A673 (cell line): ENCODE measurements around the gene NAXD. TPM values are rescaled to one million over a fixed set of nuclear protein-coding genes. Genes with fewer than 3 reads are reported as not detected.
"Not testable (repeated sequence)": the region's sequence is repeated elsewhere in the genome, so short reads cannot be mapped to it uniquely, and the experiment has no call there.

Experiments used
- BruUV-seq: library from RNA; stranded (reverse); fragments of 400-500 nt; replicated peaks from 2 replicates; lab custom pipeline; 2021; lab: Mats Ljungman, UMichigan
- CTCF ChIA-PET: fragments of 300-600 bp; sonication (Branson Sonifier 250); formaldehyde crosslinking; loops from one replicate; lab custom pipeline; 2022; ENCODE audit warnings: antibody characterized with exemption; lab: Charles Lee
- POLR2A ChIA-PET: fragments of 300-600 bp; sonication (Branson Sonifier 250); formaldehyde crosslinking; loops from one replicate; lab custom pipeline; 2022; ENCODE audit warnings: antibody characterized with exemption; ENCODE audit not compliant: low non-redundant PET; lab: Charles Lee
- DNase-seq: peaks from one replicate; pipeline ENCODE4 v3.0.0-alpha.2; 2015; ENCODE audit warnings: low spot score
- H3K27ac ChIP-seq: fragments of 200-600 bp; sonication (generic); 2 replicates; pipeline ENCODE4 v1.5.1; 2016; ENCODE audit warnings: mixed run types, low read depth, mild to moderate bottlenecking, mixed read lengths, antibody characterized with exemption, low read length; ENCODE audit not compliant: poor library complexity, severe bottlenecking
- H3K27me3 ChIP-seq: fragments of 200-600 bp; sonication (generic); replicated peaks from 2 replicates; pipeline ENCODE4 v1.6.1; 2017; ENCODE audit warnings: mixed run types, low read depth, mild to moderate bottlenecking, mixed read lengths, antibody characterized with exemption, low read length; ENCODE audit not compliant: insufficient read depth, poor library complexity
- H3K36me3 ChIP-seq: fragments of 200-600 bp; sonication (generic); 2 replicates; pipeline ENCODE4 v1.6.1; 2016; ENCODE audit warnings: mixed run types, mild to moderate bottlenecking, mixed read lengths, antibody characterized with exemption, low read length; ENCODE audit not compliant: insufficient read depth, poor library complexity, severe bottlenecking
- H3K4me1 ChIP-seq: fragments of 200-600 bp; sonication (generic); 2 replicates; pipeline ENCODE4 v1.6.1; 2017; ENCODE audit warnings: mixed run types, mild to moderate bottlenecking, mixed read lengths, antibody characterized with exemption, low read length; ENCODE audit not compliant: insufficient read depth, poor library complexity, severe bottlenecking
- H3K4me3 ChIP-seq: fragments of 200-600 bp; sonication (generic); 2 replicates; pipeline ENCODE4 v1.5.1; 2016; ENCODE audit warnings: low read depth, mixed run types, mild to moderate bottlenecking, mixed read lengths, low read length; ENCODE audit not compliant: poor library complexity, severe bottlenecking
- H3K9me3 ChIP-seq: fragments of 200-600 bp; sonication (generic); 2 replicates; pipeline ENCODE4 v1.6.1; 2016; ENCODE audit warnings: mixed run types, low read depth, mild to moderate bottlenecking, mixed read lengths, antibody characterized with exemption, low read length; ENCODE audit not compliant: poor library complexity, severe bottlenecking
- EZH2 ChIP-seq: fragments of 200-600 bp; sonication (generic); IDR thresholded peaks from 2 replicates; pipeline ENCODE4 v1.6.1; 2017; ENCODE audit warnings: borderline replicate concordance, low read depth, mild to moderate bottlenecking, mixed read lengths, antibody characterized with exemption, low read length; ENCODE audit not compliant: poor library complexity, severe bottlenecking
- intact Hi-C: fragments of 100-400 bp; cut with micrococcal nuclease; formaldehyde crosslinking; loops from one replicate; pipeline ENCODE4 v1.10.0; 2022; ENCODE audit not compliant: unreplicated experiment
- total RNA-seq: library from RNA; stranded (reverse); gene quantifications from 2 replicates; pipeline ENCODE4 v1.2.3, GENCODE V29; 2021
- TF ChIP-seq, protein P1 (sequence below): fragments of 300-800, 200-600 bp; sonication (generic); conservative IDR thresholded peaks from 2 replicates; pipeline ENCODE4 v1.5.1; 2017; ENCODE audit warnings: low read depth, mild to moderate bottlenecking, antibody characterized with exemption, low read length, moderate library complexity, mixed read lengths

The NAXD gene
- total RNA-seq, 1 experiment from 2014 or later, result 27.9 TPM

DNA sequence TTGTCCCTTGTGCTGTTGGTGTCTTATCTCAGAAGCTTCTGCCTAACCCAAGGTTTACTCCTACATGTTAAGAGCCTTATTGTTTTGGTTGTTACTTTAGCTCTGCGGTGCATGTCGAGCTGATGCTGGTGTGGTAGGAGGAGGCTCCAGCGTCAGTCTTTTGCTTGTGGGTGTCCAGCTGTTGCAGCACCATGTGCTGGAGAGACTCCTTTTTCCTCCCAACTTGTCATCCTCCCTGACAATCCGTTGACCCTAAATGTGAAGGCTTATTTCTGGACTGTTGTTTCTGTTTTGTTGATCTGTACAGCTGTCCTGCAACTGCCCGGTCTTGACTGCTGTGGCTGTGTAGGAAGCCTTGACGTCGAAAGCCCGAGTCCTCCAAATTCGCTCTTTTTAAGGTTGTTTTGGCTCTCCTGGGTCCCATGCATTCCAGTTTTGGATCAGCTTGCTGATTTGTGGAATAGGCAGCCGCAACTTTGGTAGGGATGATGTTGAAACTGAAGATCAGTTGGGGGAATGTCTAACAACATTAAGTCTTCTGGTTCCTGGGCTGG, 15.3 kb downstream of the NAXD start:
- no TSS peak for BruUV-seq
- TF ChIP-seq, protein P1, sequence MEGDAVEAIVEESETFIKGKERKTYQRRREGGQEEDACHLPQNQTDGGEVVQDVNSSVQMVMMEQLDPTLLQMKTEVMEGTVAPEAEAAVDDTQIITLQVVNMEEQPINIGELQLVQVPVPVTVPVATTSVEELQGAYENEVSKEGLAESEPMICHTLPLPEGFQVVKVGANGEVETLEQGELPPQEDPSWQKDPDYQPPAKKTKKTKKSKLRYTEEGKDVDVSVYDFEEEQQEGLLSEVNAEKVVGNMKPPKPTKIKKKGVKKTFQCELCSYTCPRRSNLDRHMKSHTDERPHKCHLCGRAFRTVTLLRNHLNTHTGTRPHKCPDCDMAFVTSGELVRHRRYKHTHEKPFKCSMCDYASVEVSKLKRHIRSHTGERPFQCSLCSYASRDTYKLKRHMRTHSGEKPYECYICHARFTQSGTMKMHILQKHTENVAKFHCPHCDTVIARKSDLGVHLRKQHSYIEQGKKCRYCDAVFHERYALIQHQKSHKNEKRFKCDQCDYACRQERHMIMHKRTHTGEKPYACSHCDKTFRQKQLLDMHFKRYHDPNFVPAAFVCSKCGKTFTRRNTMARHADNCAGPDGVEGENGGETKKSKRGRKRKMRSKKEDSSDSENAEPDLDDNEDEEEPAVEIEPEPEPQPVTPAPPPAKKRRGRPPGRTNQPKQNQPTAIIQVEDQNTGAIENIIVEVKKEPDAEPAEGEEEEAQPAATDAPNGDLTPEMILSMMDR, result no peak
- TF ChIP-seq EZH2, result no peak
- no peak overlapping the region for H3K4me3 ChIP-seq
- no peaks in the 10 kb centered on the region for H3K9me3 ChIP-seq
- H3K27ac ChIP-seq, result no peak overlapping the region
- intact Hi-C loops, result no loop called here
- DNase-seq, result no peak
- no peaks in the 10 kb centered on the region for H3K27me3 ChIP-seq
- CTCF ChIA-PET, result no interaction called here
- H3K36me3 ChIP-seq, result peaks cover 12% of the 10 kb centered on the region
- peaks cover 10% of the 10 kb centered on the region for H3K4me1 ChIP-seq
- POLR2A ChIA-PET, result no interaction called here

DNA sequence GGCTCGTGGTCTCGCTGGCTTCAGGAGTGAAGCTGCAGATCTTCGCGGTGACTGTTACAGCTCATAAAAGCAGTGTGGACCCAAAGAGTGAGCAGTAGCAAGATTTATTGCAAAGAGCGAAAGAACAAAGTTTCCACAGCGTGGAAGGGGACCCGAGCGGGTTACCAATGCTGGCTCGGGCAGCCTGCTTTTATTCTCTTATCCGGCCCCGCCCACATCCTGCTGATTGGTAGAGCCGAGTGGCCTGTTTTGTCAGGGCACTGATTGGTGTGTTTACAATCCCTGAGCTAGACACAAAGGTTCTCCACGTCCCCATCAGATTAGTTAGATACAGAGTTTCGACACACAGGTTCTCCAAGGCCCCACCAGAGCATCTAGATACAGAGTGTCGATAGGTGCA, 16.9 kb downstream of the NAXD start:
- H3K4me1 ChIP-seq, H3K4me3 ChIP-seq, DNase-seq, CTCF ChIA-PET, H3K9me3 ChIP-seq, POLR2A ChIA-PET, H3K27me3 ChIP-seq, intact Hi-C loops, BruUV-seq, H3K27ac ChIP-seq: not testable (repeated sequence)
- peaks cover 28% of the 10 kb centered on the region for H3K36me3 ChIP-seq

DNA sequence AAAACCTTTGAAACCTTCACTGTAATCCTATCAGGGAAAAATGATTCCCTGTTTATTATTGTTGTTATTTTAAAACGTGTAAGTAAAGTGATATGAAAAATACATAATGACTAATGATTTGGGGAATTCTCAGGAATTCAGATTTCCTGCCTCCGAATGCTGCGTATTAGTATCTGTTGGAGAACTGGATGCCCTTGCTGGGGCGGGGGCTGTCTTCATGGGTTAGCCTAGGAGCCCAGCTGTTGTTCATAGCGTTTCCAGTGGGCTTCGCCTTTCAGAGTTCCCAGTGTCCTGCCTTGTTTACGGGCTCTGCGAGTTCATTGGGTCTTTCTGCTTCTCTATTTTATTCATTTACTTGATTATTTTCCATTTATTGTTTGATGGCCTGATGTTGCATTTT, 18.4 kb downstream of the NAXD start:
- no peak for DNase-seq
- intact Hi-C loops, result no loop called here
- Histone ChIP-seq H3K27ac (no peak overlapping the region), H3K27me3 (no peaks in the 10 kb centered on the region), H3K36me3 (peaks cover 41% of the 10 kb centered on the region), H3K4me3 (no peak overlapping the region), H3K4me1 (no peaks in the 10 kb centered on the region), H3K9me3 (no peaks in the 10 kb centered on the region)
- no peak for TF ChIP-seq EZH2
- TF ChIP-seq, protein P1, result no peak
- no TSS peak for BruUV-seq
- POLR2A ChIA-PET, result no interaction called here
- CTCF ChIA-PET, result no interaction called here

DNA sequence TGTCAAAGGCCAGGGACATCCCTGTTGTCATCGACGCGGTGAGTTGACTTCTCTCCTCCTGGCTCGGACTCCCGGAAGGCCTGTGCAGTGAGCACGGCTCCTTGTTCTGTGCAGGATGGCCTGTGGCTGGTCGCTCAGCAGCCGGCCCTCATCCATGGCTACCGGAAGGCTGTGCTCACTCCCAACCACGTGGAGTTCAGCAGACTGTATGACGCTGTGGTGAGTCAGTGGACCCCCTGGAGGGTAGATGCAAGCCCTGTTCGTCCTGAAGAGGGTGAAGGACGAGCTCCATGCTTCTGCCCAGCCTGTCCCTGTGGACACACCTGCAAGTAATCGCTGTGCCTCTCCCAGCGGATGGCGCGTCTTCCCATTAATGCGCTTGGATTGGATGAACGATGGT, 19.2 kb downstream of the NAXD start:
- ChIA-PET CTCF (no interaction called here), POLR2A (no interaction called here)
- H3K4me3 ChIP-seq, result no peak overlapping the region
- no TSS peak for BruUV-seq
- intact Hi-C loops, result no loop called here
- peak; percentile 61 for DNase-seq
- H3K27ac ChIP-seq, result no peak overlapping the region
- H3K36me3 ChIP-seq, result peaks cover 46% of the 10 kb centered on the region
- H3K27me3 ChIP-seq, result no peaks in the 10 kb centered on the region
- no peaks in the 10 kb centered on the region for H3K9me3 ChIP-seq
- H3K4me1 ChIP-seq, result no peaks in the 10 kb centered on the region
- TF ChIP-seq EZH2, result no peak
- TF ChIP-seq, protein P1, result no peak
